A549 (cell line): ENCODE measurements around the gene RPS8. TPM values are rescaled to one million over a fixed set of nuclear protein-coding genes. Genes with fewer than 3 reads are reported as not detected.
"Not testable (repeated sequence)": the region's sequence is repeated elsewhere in the genome, so short reads cannot be mapped to it uniquely, and the experiment has no call there.

ENCODE experiments used
- ATAC-seq, 2 experiments: fragments of 200-7000 bp in 1 of 2; fragments of >200 bp in 1 of 2; cut with Nextera tagmentation in 1 of 2; cut with Tn5 transposase in 1 of 2; 3 replicates each; pipeline versions ENCODE4 v1.8.0 to v1.9.1; 2018 to 2020; ENCODE audit warnings: mild to moderate bottlenecking in 1 of 2, moderate library complexity in 1 of 2
- CTCF ChIA-PET: fragments of 300-600 bp; sonication (Branson Sonifier 250); formaldehyde crosslinking; extraction: SDS; loops from one replicate; lab custom pipeline; 2021; ENCODE audit warnings: antibody characterized with exemption, inconsistent platforms; lab: Yijun Ruan, JAX
- POLR2A ChIA-PET: fragments of 350-600 bp; formaldehyde crosslinking; extraction: SDS; loops from one replicate; lab custom pipeline; 2021; ENCODE audit warnings: antibody characterized with exemption, inconsistent platforms; lab: Yijun Ruan, JAX
- DNase-seq, 2 experiments: peaks; one replicate each; pipeline versions ENCODE4 v3.0.0 to v3.0.0-alpha.2; 2011 to 2016; ENCODE audit warnings: low read depth in 1 of 2, low spot score in 1 of 2
- FAIRE-seq: peaks from 2 replicates; lab custom pipeline; 2011; peaks lifted over from hg19 to GRCh38; lab: Jason Lieb, UNC
- H3K27ac ChIP-seq, 2 experiments: fragments of >200 bp; sonication (Bioruptor Twin); formaldehyde crosslinking; 3 replicates each; pipeline ENCODE4 v1.5.1; 2016 to 2017
- H3K4me1 ChIP-seq: fragments of >200 bp; sonication (Bioruptor Twin); formaldehyde crosslinking; 3 replicates; pipeline ENCODE4 v1.6.1; 2016
- H3K4me2 ChIP-seq: fragments of >200 bp; sonication (Bioruptor Twin); formaldehyde crosslinking; 3 replicates; pipeline ENCODE4 v1.6.1; 2016
- H3K4me3 ChIP-seq: fragments of >200 bp; sonication (Bioruptor Twin); formaldehyde crosslinking; 3 replicates; pipeline ENCODE4 v1.5.1; 2016
- H3K9me3 ChIP-seq: fragments of >200 bp; sonication (Bioruptor Twin); formaldehyde crosslinking; 3 replicates; pipeline ENCODE4 v1.6.1; 2016
- BCL3 ChIP-seq: fragments of >200 bp; sonication (Bioruptor Twin); formaldehyde crosslinking; IDR thresholded peaks from 3 replicates; pipeline ENCODE4 v1.6.1; 2016
- CHD4 ChIP-seq: fragments of 200-600 bp; sonication (generic); IDR thresholded peaks from 2 replicates; pipeline ENCODE4 v1.6.1; 2016; ENCODE audit warnings: antibody characterized with exemption, mild to moderate bottlenecking, borderline replicate concordance
- CTCF ChIP-seq: fragments of >200 bp; sonication (Bioruptor Twin); formaldehyde crosslinking; IDR thresholded peaks from 3 replicates; pipeline ENCODE4 v1.5.1; 2016
- EHF ChIP-seq: fragments of 250-450 bp; sonication (Bioruptor Pico); IDR thresholded peaks from 2 replicates; pipeline ENCODE4 v1.5.0; 2020; ENCODE audit warnings: mild to moderate bottlenecking
- EHMT2 ChIP-seq: fragments of 200-600 bp; sonication (generic); IDR thresholded peaks from 2 replicates; pipeline ENCODE4 v1.6.1; 2016; ENCODE audit warnings: antibody characterized with exemption, low read depth, mild to moderate bottlenecking, moderate library complexity
- ESRRA ChIP-seq: fragments of 150-350 bp; IDR thresholded peaks from 2 replicates; pipeline ENCODE4 v1.6.1; 2014; ENCODE audit warnings: mild to moderate bottlenecking, low read length, borderline replicate concordance
- HOXB13 ChIP-seq: fragments of 250-450 bp; sonication (Bioruptor Pico); IDR thresholded peaks from 2 replicates; pipeline ENCODE4 v1.5.0; 2020; ENCODE audit warnings: low read depth, mild to moderate bottlenecking, moderate library complexity
- JUN ChIP-seq, 2 experiments: fragments of >200 bp; sonication (Bioruptor Twin); formaldehyde crosslinking; IDR thresholded peaks; 2 replicates in 1 of 2; 3 replicates in 1 of 2; pipeline ENCODE4 v1.6.1; 2016 to 2017
- KDM5A ChIP-seq: fragments of 200-600 bp; sonication (generic); IDR thresholded peaks from 2 replicates; pipeline ENCODE4 v1.6.1; 2016; ENCODE audit warnings: antibody characterized with exemption, mild to moderate bottlenecking
- MAZ ChIP-seq: fragments of 150-350 bp; IDR thresholded peaks from 2 replicates; pipeline ENCODE4 v1.6.1; 2014; ENCODE audit warnings: antibody characterized with exemption, low read depth, low read length, borderline replicate concordance
- NFE2L2 ChIP-seq: fragments of 150-350 bp; conservative IDR thresholded peaks from 2 replicates; pipeline ENCODE4 v1.6.1; 2014; ENCODE audit warnings: low read length
- NR3C1 ChIP-seq: fragments of >200 bp; sonication (Bioruptor Twin); formaldehyde crosslinking; IDR thresholded peaks from 3 replicates; pipeline ENCODE4 v1.6.1; 2017
- POLR2A ChIP-seq: IDR thresholded peaks from 2 replicates; pipeline ENCODE4 v1.6.1; 2012; ENCODE audit warnings: mild to moderate bottlenecking, low read length
- POLR2AphosphoS2 ChIP-seq: conservative IDR thresholded peaks from 2 replicates; pipeline ENCODE4 v1.6.1; 2012; ENCODE audit warnings: low read length, improper control_type of control experiment, inconsistent platforms
- RARB ChIP-seq: fragments of 250-450 bp; sonication (Bioruptor Pico); IDR thresholded peaks from 2 replicates; pipeline ENCODE4 v1.8.0; 2021; ENCODE audit warnings: mild to moderate bottlenecking, moderate library complexity
- RCOR1 ChIP-seq: fragments of 150-350 bp; IDR thresholded peaks from 2 replicates; pipeline ENCODE4 v1.6.1; 2014; ENCODE audit warnings: antibody characterized with exemption, low read length, low read depth
- RFX5 ChIP-seq: fragments of 450-650 bp; IDR thresholded peaks from 2 replicates; pipeline ENCODE4 v1.7.1; 2014; ENCODE audit warnings: antibody characterized with exemption, mild to moderate bottlenecking, moderate library complexity
- SMC3 ChIP-seq: fragments of >200 bp; sonication (Bioruptor Twin); formaldehyde crosslinking; IDR thresholded peaks from 3 replicates; pipeline ENCODE4 v1.6.1; 2018; ENCODE audit warnings: inconsistent platforms
- TFCP2L1 ChIP-seq: fragments of 250-450 bp; sonication (Bioruptor Pico); IDR thresholded peaks from 2 replicates; pipeline ENCODE4 v1.5.0; 2021; ENCODE audit warnings: mild to moderate bottlenecking
- TP53 ChIP-seq: fragments of 250-450 bp; sonication (Bioruptor Pico); IDR thresholded peaks from 2 replicates; pipeline ENCODE4 v1.5.0; 2021; ENCODE audit warnings: mild to moderate bottlenecking, moderate library complexity
- USF2 ChIP-seq: fragments of 450-650 bp; IDR thresholded peaks from 2 replicates; pipeline ENCODE4 v1.6.1; 2014; ENCODE audit warnings: antibody characterized with exemption
- WGBS: methylation state at CpG from one replicate; pipeline ENCODE4 v1.1.6; 2017; ENCODE audit errors: missing lambda C conversion rate; 5-methylcytosine and 5-hydroxymethylcytosine counted together
- polyA plus RNA-seq, 4 experiments: library from polyadenylated mRNA; depleted of rRNA in 3 of 4; stranded (reverse); fragments of >200 nt; fragmentation: RNase III in 1 of 4; extraction: RNeasy Plus Mini Kit Qiagen cat#74134 plus additional on column Dnase treatment in 1 of 4; gene quantifications; 2 replicates in 3 of 4; 3 replicates in 1 of 4; pipeline ENCODE4 v1.2.3, GENCODE V29; 2011 to 2017

The RPS8 gene
- polyA plus RNA-seq, 2 of the 4 experiments (the other 2 are of a cell fraction): 1,577 to 1,820 TPM

- CTCF ChIA-PET: interaction anchor here (0.5 to 1.3 kb wide), 2 partner anchors 15 to 19 kb away, joined by 3 read pairs; no protein-coding TSS in a partner anchor
- TF ChIP-seq CTCF (no peak), SMC3 (no peak), NR3C1 (no peak), EHF (CRISPR knock-in tag) (no peak)
- H3K9me3 ChIP-seq: no peaks in the 10 kb centered on the region
- no peak for DNase-seq
- H3K4me3 ChIP-seq: no peak overlapping the region
- no peak for ATAC-seq
- H3K4me2 ChIP-seq: no peak overlapping the region
- no peak for FAIRE-seq
- H3K27ac ChIP-seq: no peak overlapping the region
- POLR2A ChIA-PET: interaction anchor here (5.0 kb wide), 1 partner anchor 12 kb away, joined by 137 read pairs; no protein-coding TSS in a partner anchor
- H3K4me1 ChIP-seq: peaks cover 14% of the 10 kb centered on the region
- WGBS: 87% methylated on average over 1 of the region's 1 CpG
Observed at GRCh38 chr1:44733365-44733764, 42.0 kb upstream of the RPS8 start.

GRCh38 chr1:44733784-44734183 is 41.6 kb upstream of the RPS8 start:
- Histone ChIP-seq H3K4me3 (no peak overlapping the region), H3K27ac (no peak overlapping the region), H3K4me2 (no peak overlapping the region), H3K9me3 (no peaks in the 10 kb centered on the region), H3K4me1 (peaks cover 14% of the 10 kb centered on the region)
- ChIA-PET CTCF (interaction anchor here (0.5 to 1.3 kb wide), 2 partner anchors 15 to 18 kb away, joined by 3 read pairs; no protein-coding TSS in a partner anchor), POLR2A (interaction anchor here (5.0 kb wide), 1 partner anchor 12 kb away, joined by 137 read pairs; no protein-coding TSS in a partner anchor)
- FAIRE-seq: no peak
- no peak for DNase-seq
- no peak for ATAC-seq
- 81% methylated on average over 1 of the region's 1 CpG for WGBS
- TF ChIP-seq MAZ: no peak
- no peak for TF ChIP-seq RARB (CRISPR knock-in tag)
- TF ChIP-seq HOXB13: no peak
- TF ChIP-seq, all 56 proteins: peak for 0

GRCh38 chr1:44735992-44736391 is 39.3 kb upstream of the RPS8 start:
- POLR2A ChIA-PET: interaction anchor here (1.1 kb wide), 1 partner anchor 14 kb away, joined by 4 read pairs; no protein-coding TSS in a partner anchor
- no peak for FAIRE-seq
- H3K27ac ChIP-seq: no peak overlapping the region
- no peak overlapping the region for H3K4me3 ChIP-seq
- CTCF ChIA-PET: no interaction called here
- TF ChIP-seq ESRRA: no peak
- no peak for TF ChIP-seq EHMT2
- H3K4me2 ChIP-seq: no peak overlapping the region
- ATAC-seq: no peak
- peaks cover 12% of the 10 kb centered on the region; the same call in 2 of the 3 replicates for H3K4me1 ChIP-seq
- no peaks in the 10 kb centered on the region for H3K9me3 ChIP-seq
- WGBS: 94% methylated on average over 1 of the region's 1 CpG
- no peak for DNase-seq

- Histone ChIP-seq H3K4me3 (peak overlapping the region; percentile 51), H3K27ac (peak overlapping the region; percentile 87 to 90), H3K4me2 (peak overlapping the region; percentile 80)
- POLR2A ChIA-PET: interaction anchor here (1.0 kb wide), 1 partner anchor 8 kb away, joined by 3 read pairs; the partner anchor contains the start of gene RNU5D-1
- FAIRE-seq, H3K4me1 ChIP-seq, H3K9me3 ChIP-seq, ATAC-seq, DNase-seq: not testable (repeated sequence)
- 55% methylated on average over 1 of the region's 1 CpG for WGBS
- CTCF ChIA-PET: interaction anchor here (2.3 kb wide), 1 partner anchor 8 kb away, joined by 12 read pairs; the partner anchor contains the start of gene RNU5D-1
Observed at GRCh38 chr1:44738953-44739306, 36.4 kb upstream of the RPS8 start.

- Histone ChIP-seq H3K9me3 (no peaks in the 10 kb centered on the region), H3K4me3 (peak within 1 kb of the TSS; percentile 51), H3K4me1 (0 out of 3 replicates have a peak, but pooled peaks cover 9% of the 10 kb centered on the region), H3K4me2 (peak within 1 kb of the TSS; percentile 80), H3K27ac (peak within 1 kb of the TSS; percentile 87 to 90)
- FAIRE-seq: no peak
- under 1% methylated on average over 28 of the region's 57 CpGs for WGBS
- peak; percentile 98 for ATAC-seq
- ChIA-PET POLR2A (interaction anchor here (1.0 kb wide), 1 partner anchor 9 kb away, joined by 3 read pairs; the partner anchor contains the start of gene RNU5D-1), CTCF (interaction anchor here (1.5 to 2.3 kb wide), 2 partner anchors 8 to 46 kb away, joined by 3 to 12 read pairs; partner anchors contain the start of gene RNU5D-1)
- peak; percentile 89 to 96 for DNase-seq
- peak; percentile 69; the same call in 1 of the 2 replicates for TF ChIP-seq KDM5A
- no peak for TF ChIP-seq NR3C1
- TF ChIP-seq POLR2A: peak; percentile 71
- TF ChIP-seq TFCP2L1 (CRISPR knock-in tag): no peak
- TF ChIP-seq POLR2AphosphoS2: no peak
- TF ChIP-seq NFE2L2: no peak
- TF ChIP-seq RFX5: no peak
- TF ChIP-seq RCOR1: no peak
- TF ChIP-seq JUN (IDR thresholded peaks at IDR 0.05): peak in 1 of 2 experiments; percentile 65; a peak in 2 of 5 replicates
- peak; percentile 84; the same call in 1 of the 2 replicates for TF ChIP-seq CHD4
- no peak for TF ChIP-seq TP53 (CRISPR knock-in tag)
- TF ChIP-seq MAZ: no peak
- no peak for TF ChIP-seq USF2
- peak; percentile 75; the same call in 1 of the 3 replicates for TF ChIP-seq BCL3
Observed at GRCh38 chr1:44739307-44740178, 35.8 kb upstream of the RPS8 start, which contains the start of gene KIF2C. Gene KIF2C (plus strand): TSS chr1:44739837. CDS start chr1:44739933, 96 bp downstream.
